HepG2 (cell line): ENCODE data around the gene WWC1. TPM values are rescaled to one million over a fixed set of nuclear protein-coding genes. Genes with fewer than 3 reads are reported as not detected.

ENCODE experiments used
- CENPT ChIP-seq: sonication (generic); formaldehyde crosslinking; IDR thresholded peaks from 2 replicates; pipeline ENCODE4 v1.8.0; 2022; ENCODE audit warnings: low read depth, mild to moderate bottlenecking, moderate library complexity, missing genetic modification reagents
- CREM ChIP-seq, 2 experiments: sonication (generic) in 1 of 2; formaldehyde crosslinking in 1 of 2; IDR thresholded peaks; 2 replicates each; pipeline versions ENCODE4 v1.4.0 to v1.6.1; 2016 to 2020; ENCODE audit warnings: antibody characterized with exemption in 1 of 2, mild to moderate bottlenecking in 1 of 2, missing genetic modification reagents in 1 of 2
- DNMT1 ChIP-seq: sonication (generic); formaldehyde crosslinking; IDR thresholded peaks from 2 replicates; pipeline ENCODE4 v1.5.1; 2020; ENCODE audit warnings: mild to moderate bottlenecking, missing genetic modification reagents
- GATA4 ChIP-seq: sonication (generic); IDR thresholded peaks from 2 replicates; pipeline ENCODE4 v1.6.1; 2016; ENCODE audit warnings: antibody characterized with exemption, low read depth, borderline replicate concordance
- GATAD2A ChIP-seq: IDR thresholded peaks from 2 replicates; pipeline ENCODE4 v1.6.1; 2016
- GTF3A ChIP-seq: sonication (generic); formaldehyde crosslinking; conservative IDR thresholded peaks from 2 replicates; pipeline ENCODE4 v1.4.0; 2020; ENCODE audit warnings: mild to moderate bottlenecking, missing genetic modification reagents
- POGZ ChIP-seq: sonication (generic); formaldehyde crosslinking; IDR thresholded peaks from 2 replicates; pipeline ENCODE4 v1.4.0; 2020; ENCODE audit warnings: mild to moderate bottlenecking, missing genetic modification reagents
- SOX5 ChIP-seq: IDR thresholded peaks from 2 replicates; pipeline ENCODE4 v1.6.1; 2016; ENCODE audit warnings: borderline replicate concordance
- YEATS4 ChIP-seq: sonication (generic); formaldehyde crosslinking; IDR thresholded peaks from 2 replicates; pipeline ENCODE4 v1.4.0; 2020; ENCODE audit warnings: missing genetic modification reagents, borderline replicate concordance
- ZNF629 ChIP-seq: sonication (generic); formaldehyde crosslinking; conservative IDR thresholded peaks from 2 replicates; pipeline ENCODE4 v1.5.0; 2020; ENCODE audit warnings: missing genetic modification reagents
- polyA plus RNA-seq, 8 experiments: library from polyadenylated mRNA; depleted of rRNA in 3 of 8; stranded (reverse) in 7 of 8; unstranded in 1 of 8; fragments of >200 nt; fragmentation: Illumina TruSeq in 4 of 8; extraction: Trizol in 4 of 8; gene quantifications; 2 replicates each; pipeline versions ENCODE4 v1.2.1 to v1.2.3, GENCODE V29; 2011 to 2016; ENCODE audit warnings: low read depth in 4 of 8, missing spikeins in 1 of 8, mixed read lengths in 1 of 8; ENCODE audit not compliant: insufficient read depth in 1 of 8
- total RNA-seq, 5 experiments: library from RNA; depleted of rRNA; stranded (reverse); fragments of >200 nt; fragmentation: Illumina TruSeq; extraction: Trizol; gene quantifications; 2 replicates each; pipeline ENCODE4 v1.2.3, GENCODE V29; 2016; ENCODE audit warnings: low read depth in 1 of 5
- TF ChIP-seq, protein P1 (sequence below): sonication (generic); formaldehyde crosslinking; IDR thresholded peaks from 2 replicates; pipeline ENCODE4 v1.4.0; 2020; ENCODE audit warnings: mild to moderate bottlenecking, missing genetic modification reagents
- TF ChIP-seq, protein P2 (sequence below): sonication (generic); formaldehyde crosslinking; IDR thresholded peaks from 2 replicates; pipeline ENCODE4 v1.4.0; 2020; ENCODE audit warnings: missing genetic modification reagents, mild to moderate bottlenecking, borderline replicate concordance
- TF ChIP-seq, protein P3 (sequence below): sonication (generic); formaldehyde crosslinking; IDR thresholded peaks from 2 replicates; pipeline ENCODE4 v1.5.0; 2020; ENCODE audit warnings: mild to moderate bottlenecking, missing genetic modification reagents, moderate library complexity
- TF ChIP-seq, protein P4 (sequence below): sonication (generic); formaldehyde crosslinking; IDR thresholded peaks from 2 replicates; pipeline ENCODE4 v1.8.1; 2022; ENCODE audit warnings: mild to moderate bottlenecking, missing genetic modification reagents
- TF ChIP-seq, protein P5 (sequence below): sonication (generic); formaldehyde crosslinking; IDR thresholded peaks from 2 replicates; pipeline ENCODE4 v1.4.0; 2020; ENCODE audit warnings: missing genetic modification reagents

WWC1 gene
- total and polyA plus RNA-seq, 2 of the 13 experiments (the other 11 are each of a cell fraction or from before 2014, with no cell fraction given): 8.3 to 17.9 TPM

DNA sequence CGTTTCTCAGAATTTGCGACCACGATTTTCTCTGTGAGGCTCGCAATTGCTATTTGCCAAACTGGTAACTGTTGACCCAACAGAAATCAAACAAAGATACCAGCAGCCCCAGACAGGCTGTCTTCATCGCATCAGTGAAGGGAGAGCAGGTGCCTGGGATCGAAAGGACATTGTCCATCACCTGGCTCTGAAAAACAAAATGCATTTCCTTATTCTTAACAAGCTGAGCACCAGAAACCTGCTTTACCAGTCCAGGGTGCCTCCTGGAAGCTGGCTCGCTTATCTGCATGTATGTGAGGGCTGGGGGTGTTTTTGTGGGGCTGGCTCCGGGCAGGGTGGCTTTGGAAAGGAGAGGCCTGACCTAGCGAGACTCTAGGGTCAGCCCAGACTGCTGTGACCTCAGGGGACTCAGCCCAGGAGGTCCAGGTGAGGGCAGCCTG is 24.7 kb downstream of the WWC1 start (continued):
- TF ChIP-seq, protein P1, sequence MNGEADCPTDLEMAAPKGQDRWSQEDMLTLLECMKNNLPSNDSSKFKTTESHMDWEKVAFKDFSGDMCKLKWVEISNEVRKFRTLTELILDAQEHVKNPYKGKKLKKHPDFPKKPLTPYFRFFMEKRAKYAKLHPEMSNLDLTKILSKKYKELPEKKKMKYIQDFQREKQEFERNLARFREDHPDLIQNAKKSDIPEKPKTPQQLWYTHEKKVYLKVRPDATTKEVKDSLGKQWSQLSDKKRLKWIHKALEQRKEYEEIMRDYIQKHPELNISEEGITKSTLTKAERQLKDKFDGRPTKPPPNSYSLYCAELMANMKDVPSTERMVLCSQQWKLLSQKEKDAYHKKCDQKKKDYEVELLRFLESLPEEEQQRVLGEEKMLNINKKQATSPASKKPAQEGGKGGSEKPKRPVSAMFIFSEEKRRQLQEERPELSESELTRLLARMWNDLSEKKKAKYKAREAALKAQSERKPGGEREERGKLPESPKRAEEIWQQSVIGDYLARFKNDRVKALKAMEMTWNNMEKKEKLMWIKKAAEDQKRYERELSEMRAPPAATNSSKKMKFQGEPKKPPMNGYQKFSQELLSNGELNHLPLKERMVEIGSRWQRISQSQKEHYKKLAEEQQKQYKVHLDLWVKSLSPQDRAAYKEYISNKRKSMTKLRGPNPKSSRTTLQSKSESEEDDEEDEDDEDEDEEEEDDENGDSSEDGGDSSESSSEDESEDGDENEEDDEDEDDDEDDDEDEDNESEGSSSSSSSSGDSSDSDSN (CRISPR knock-in tag): no peak
- TF ChIP-seq GTF3A (CRISPR knock-in tag) (no peak), YEATS4 (CRISPR knock-in tag) (no peak), CREM (IDR thresholded peaks at IDR 0.05) (0 out of 2 replicates have a peak, but pooled peaks have one; percentile 30), CREM (CRISPR knock-in tag; IDR thresholded peaks at IDR 0.05) (no peak), DNMT1 (CRISPR knock-in tag) (no peak), ZNF629 (CRISPR knock-in tag) (no peak), POGZ (no peak), CENPT (no peak), GATA4 (no peak), GATAD2A (CRISPR knock-in tag) (peak; percentile 64), SOX5 (peak; percentile 22; the same call in 1 of the 2 replicates)
- TF ChIP-seq, protein P2, sequence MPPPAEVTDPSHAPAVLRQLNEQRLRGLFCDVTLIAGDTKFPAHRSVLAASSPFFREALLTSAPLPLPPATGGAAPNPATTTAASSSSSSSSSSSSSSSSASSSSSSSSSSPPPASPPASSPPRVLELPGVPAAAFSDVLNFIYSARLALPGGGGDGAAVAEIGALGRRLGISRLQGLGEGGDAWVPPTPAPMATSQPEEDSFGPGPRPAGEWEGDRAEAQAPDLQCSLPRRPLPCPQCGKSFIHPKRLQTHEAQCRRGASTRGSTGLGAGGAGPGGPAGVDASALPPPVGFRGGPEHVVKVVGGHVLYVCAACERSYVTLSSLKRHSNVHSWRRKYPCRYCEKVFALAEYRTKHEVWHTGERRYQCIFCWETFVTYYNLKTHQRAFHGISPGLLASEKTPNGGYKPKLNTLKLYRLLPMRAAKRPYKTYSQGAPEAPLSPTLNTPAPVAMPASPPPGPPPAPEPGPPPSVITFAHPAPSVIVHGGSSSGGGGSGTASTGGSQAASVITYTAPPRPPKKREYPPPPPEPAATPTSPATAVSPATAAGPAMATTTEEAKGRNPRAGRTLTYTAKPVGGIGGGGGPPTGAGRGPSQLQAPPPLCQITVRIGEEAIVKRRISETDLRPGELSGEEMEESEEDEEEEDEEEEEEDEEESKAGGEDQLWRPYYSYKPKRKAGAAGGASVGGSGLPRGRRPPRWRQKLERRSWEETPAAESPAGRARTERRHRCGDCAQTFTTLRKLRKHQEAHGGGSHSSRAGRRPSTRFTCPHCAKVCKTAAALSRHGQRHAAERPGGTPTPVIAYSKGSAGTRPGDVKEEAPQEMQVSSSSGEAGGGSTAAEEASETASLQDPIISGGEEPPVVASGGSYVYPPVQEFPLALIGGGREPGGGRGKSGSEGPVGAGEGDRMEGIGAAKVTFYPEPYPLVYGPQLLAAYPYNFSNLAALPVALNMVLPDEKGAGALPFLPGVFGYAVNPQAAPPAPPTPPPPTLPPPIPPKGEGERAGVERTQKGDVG: no peak
- TF ChIP-seq, protein P3, sequence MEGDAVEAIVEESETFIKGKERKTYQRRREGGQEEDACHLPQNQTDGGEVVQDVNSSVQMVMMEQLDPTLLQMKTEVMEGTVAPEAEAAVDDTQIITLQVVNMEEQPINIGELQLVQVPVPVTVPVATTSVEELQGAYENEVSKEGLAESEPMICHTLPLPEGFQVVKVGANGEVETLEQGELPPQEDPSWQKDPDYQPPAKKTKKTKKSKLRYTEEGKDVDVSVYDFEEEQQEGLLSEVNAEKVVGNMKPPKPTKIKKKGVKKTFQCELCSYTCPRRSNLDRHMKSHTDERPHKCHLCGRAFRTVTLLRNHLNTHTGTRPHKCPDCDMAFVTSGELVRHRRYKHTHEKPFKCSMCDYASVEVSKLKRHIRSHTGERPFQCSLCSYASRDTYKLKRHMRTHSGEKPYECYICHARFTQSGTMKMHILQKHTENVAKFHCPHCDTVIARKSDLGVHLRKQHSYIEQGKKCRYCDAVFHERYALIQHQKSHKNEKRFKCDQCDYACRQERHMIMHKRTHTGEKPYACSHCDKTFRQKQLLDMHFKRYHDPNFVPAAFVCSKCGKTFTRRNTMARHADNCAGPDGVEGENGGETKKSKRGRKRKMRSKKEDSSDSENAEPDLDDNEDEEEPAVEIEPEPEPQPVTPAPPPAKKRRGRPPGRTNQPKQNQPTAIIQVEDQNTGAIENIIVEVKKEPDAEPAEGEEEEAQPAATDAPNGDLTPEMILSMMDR (CRISPR knock-in tag): no peak; the same call in 1 of the 2 replicates
- TF ChIP-seq, protein P4, sequence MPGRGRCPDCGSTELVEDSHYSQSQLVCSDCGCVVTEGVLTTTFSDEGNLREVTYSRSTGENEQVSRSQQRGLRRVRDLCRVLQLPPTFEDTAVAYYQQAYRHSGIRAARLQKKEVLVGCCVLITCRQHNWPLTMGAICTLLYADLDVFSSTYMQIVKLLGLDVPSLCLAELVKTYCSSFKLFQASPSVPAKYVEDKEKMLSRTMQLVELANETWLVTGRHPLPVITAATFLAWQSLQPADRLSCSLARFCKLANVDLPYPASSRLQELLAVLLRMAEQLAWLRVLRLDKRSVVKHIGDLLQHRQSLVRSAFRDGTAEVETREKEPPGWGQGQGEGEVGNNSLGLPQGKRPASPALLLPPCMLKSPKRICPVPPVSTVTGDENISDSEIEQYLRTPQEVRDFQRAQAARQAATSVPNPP: peak; percentile 28; the same call in 1 of the 2 replicates
- TF ChIP-seq, protein P5, sequence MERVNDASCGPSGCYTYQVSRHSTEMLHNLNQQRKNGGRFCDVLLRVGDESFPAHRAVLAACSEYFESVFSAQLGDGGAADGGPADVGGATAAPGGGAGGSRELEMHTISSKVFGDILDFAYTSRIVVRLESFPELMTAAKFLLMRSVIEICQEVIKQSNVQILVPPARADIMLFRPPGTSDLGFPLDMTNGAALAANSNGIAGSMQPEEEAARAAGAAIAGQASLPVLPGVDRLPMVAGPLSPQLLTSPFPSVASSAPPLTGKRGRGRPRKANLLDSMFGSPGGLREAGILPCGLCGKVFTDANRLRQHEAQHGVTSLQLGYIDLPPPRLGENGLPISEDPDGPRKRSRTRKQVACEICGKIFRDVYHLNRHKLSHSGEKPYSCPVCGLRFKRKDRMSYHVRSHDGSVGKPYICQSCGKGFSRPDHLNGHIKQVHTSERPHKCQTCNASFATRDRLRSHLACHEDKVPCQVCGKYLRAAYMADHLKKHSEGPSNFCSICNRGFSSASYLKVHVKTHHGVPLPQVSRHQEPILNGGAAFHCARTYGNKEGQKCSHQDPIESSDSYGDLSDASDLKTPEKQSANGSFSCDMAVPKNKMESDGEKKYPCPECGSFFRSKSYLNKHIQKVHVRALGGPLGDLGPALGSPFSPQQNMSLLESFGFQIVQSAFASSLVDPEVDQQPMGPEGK (CRISPR knock-in tag): peak; percentile 72
